K562 (cell line): ENCODE data around the gene SLC49A4. TPM values are rescaled to one million over a fixed set of nuclear protein-coding genes. Genes with fewer than 3 reads are reported as not detected.

Experiments used
- ETV1 ChIP-seq: fragments of 450-650 bp; conservative IDR thresholded peaks from 2 replicates; pipeline ENCODE4 v1.6.1; 2016; ENCODE audit warnings: missing genetic modification characterization, control low read depth, low read depth, missing compliant biosample characterization
- FOXK1 ChIP-seq: sonication (generic); formaldehyde crosslinking; IDR thresholded peaks from 2 replicates; pipeline ENCODE4 v1.8.0; 2022; ENCODE audit warnings: missing genetic modification reagents, mild to moderate bottlenecking, borderline replicate concordance
- HINFP ChIP-seq: fragments of 450-650 bp; conservative IDR thresholded peaks from 2 replicates; pipeline ENCODE4 v1.6.1; 2016; ENCODE audit warnings: missing genetic modification characterization, low read depth, mild to moderate bottlenecking, control low read depth, missing compliant biosample characterization
- HNRNPH1 ChIP-seq: fragments of 200-400 bp; formaldehyde crosslinking; optimal IDR thresholded peaks from 2 replicates; pipeline ENCODE3; 2017; ENCODE audit warnings: low read depth, mild to moderate bottlenecking, low read length, moderate library complexity
- HNRNPLL ChIP-seq: fragments of 200-400 bp; formaldehyde crosslinking; IDR thresholded peaks from 2 replicates; pipeline ENCODE4 v1.6.1; 2017; ENCODE audit warnings: low read length, low read depth, mild to moderate bottlenecking; ENCODE audit not compliant: poor library complexity, severe bottlenecking
- KAT8 ChIP-seq: fragments of 450-650 bp; IDR thresholded peaks from 2 replicates; pipeline ENCODE4 v1.6.1; 2016; ENCODE audit warnings: low read depth, mild to moderate bottlenecking
- MAZ ChIP-seq, 2 experiments: fragments of 450-650 bp in 1 of 2; sonication (generic) in 1 of 2; formaldehyde crosslinking; IDR thresholded peaks in 1 of 2; conservative IDR thresholded peaks in 1 of 2; 2 replicates each; pipeline versions ENCODE4 v1.4.0 to v1.5.0; 2020; ENCODE audit warnings: mild to moderate bottlenecking in 1 of 2, missing genetic modification reagents in 1 of 2
- NCOA2 ChIP-seq, 2 experiments: fragments of 450-650 bp; IDR thresholded peaks; 2 replicates each; pipeline ENCODE4 v1.6.1; 2018; ENCODE audit warnings: mild to moderate bottlenecking in 2 of 2, moderate library complexity in 1 of 2; ENCODE audit not compliant: partially characterized antibody in 2 of 2
- NFRKB ChIP-seq: fragments of 450-650 bp; IDR thresholded peaks from 2 replicates; pipeline ENCODE4 v1.6.1; 2016; ENCODE audit warnings: low read depth
- PHB ChIP-seq: fragments of 250-450 bp; sonication (Bioruptor Pico); IDR thresholded peaks from 2 replicates; pipeline ENCODE4 v1.5.0; 2021
- SRF ChIP-seq, 2 experiments: fragments of 250-450, 450-650 bp in 1 of 2; sonication (Bioruptor Pico) in 1 of 2; sonication (generic) in 1 of 2; formaldehyde crosslinking; IDR thresholded peaks; 2 replicates each; pipeline versions ENCODE4 v1.5.0 to v1.5.1; 2020 to 2022; ENCODE audit warnings: mild to moderate bottlenecking in 1 of 2, missing genetic modification reagents in 1 of 2
- TGIF2 ChIP-seq: sonication (generic); formaldehyde crosslinking; IDR thresholded peaks from 2 replicates; pipeline ENCODE4 v1.8.1; 2022; ENCODE audit warnings: mild to moderate bottlenecking, missing genetic modification reagents, moderate library complexity
- ZBTB11 ChIP-seq, 3 experiments: fragments of 200-800 bp in 1 of 3; fragments of 250-450 bp in 1 of 3; fragments of 450-650 bp in 1 of 3; sonication (Bioruptor Pico) in 1 of 3; sonication (Bioruptor generic) in 1 of 3; formaldehyde crosslinking in 1 of 3; IDR thresholded peaks; 2 replicates each; pipeline versions ENCODE4 v1.6.1 to v1.8.0; 2016 to 2022; ENCODE audit warnings: mild to moderate bottlenecking in 2 of 3, missing genetic modification characterization in 2 of 3, missing compliant biosample characterization in 1 of 3, moderate library complexity in 1 of 3
- ZNF41 ChIP-seq: fragments of 250-450 bp; sonication (Bioruptor Pico); conservative IDR thresholded peaks from 2 replicates; pipeline ENCODE4 v1.4.0; 2020; ENCODE audit warnings: mild to moderate bottlenecking
- ZNF561 ChIP-seq: fragments of 450-650 bp; formaldehyde crosslinking; conservative IDR thresholded peaks from 2 replicates; pipeline ENCODE4 v1.4.0; 2020; ENCODE audit warnings: mild to moderate bottlenecking, moderate library complexity
- ZNF766 ChIP-seq: fragments of 200-800 bp; sonication (Bioruptor generic); conservative IDR thresholded peaks from 2 replicates; pipeline ENCODE4 v1.6.1; 2016; ENCODE audit warnings: missing genetic modification characterization, missing compliant biosample characterization
- polyA plus RNA-seq, 8 experiments: library from polyadenylated mRNA; depleted of rRNA in 4 of 8; stranded (reverse) in 5 of 8; unstranded in 3 of 8; fragments of >200 nt; fragmentation: Nextera tagmentation in 2 of 8; fragmentation: Illumina TruSeq in 1 of 8; extraction: Ambion mirVana in 2 of 8; extraction: Trizol in 1 of 8; gene quantifications; 2 replicates each; pipeline versions ENCODE4 v1.2.1 to v1.2.3, GENCODE V29; 2011 to 2014; ENCODE audit warnings: inconsistent platforms in 1 of 8, missing spikeins in 1 of 8
- total RNA-seq, 7 experiments: library from RNA; depleted of rRNA in 6 of 7; stranded (reverse); fragments of >200 nt in 6 of 7; fragmentation: Illumina TruSeq in 2 of 7; extraction: Trizol in 2 of 7; gene quantifications; 2 replicates each; pipeline versions ENCODE4 v1.2.1 to v1.2.3, GENCODE V29; 2011 to 2021; ENCODE audit warnings: low replicate concordance in 1 of 7
- TF ChIP-seq, protein P1 (sequence below): fragments of 200-800 bp; sonication (Bioruptor generic); IDR thresholded peaks from 2 replicates; pipeline ENCODE4 v1.6.1; 2017; ENCODE audit warnings: missing genetic modification characterization, missing compliant biosample characterization
- TF ChIP-seq, protein P2 (sequence below): fragments of 250-450 bp; sonication (Bioruptor Pico); IDR thresholded peaks from 2 replicates; pipeline ENCODE4 v1.4.0; 2020; ENCODE audit warnings: mild to moderate bottlenecking, moderate library complexity

The SLC49A4 gene
- total and polyA plus RNA-seq, 9 of the 15 experiments (the other 6 are each of a cell fraction or from before 2014, with no cell fraction given) = 0.15 to 1.3 (median 0.83) TPM

DNA sequence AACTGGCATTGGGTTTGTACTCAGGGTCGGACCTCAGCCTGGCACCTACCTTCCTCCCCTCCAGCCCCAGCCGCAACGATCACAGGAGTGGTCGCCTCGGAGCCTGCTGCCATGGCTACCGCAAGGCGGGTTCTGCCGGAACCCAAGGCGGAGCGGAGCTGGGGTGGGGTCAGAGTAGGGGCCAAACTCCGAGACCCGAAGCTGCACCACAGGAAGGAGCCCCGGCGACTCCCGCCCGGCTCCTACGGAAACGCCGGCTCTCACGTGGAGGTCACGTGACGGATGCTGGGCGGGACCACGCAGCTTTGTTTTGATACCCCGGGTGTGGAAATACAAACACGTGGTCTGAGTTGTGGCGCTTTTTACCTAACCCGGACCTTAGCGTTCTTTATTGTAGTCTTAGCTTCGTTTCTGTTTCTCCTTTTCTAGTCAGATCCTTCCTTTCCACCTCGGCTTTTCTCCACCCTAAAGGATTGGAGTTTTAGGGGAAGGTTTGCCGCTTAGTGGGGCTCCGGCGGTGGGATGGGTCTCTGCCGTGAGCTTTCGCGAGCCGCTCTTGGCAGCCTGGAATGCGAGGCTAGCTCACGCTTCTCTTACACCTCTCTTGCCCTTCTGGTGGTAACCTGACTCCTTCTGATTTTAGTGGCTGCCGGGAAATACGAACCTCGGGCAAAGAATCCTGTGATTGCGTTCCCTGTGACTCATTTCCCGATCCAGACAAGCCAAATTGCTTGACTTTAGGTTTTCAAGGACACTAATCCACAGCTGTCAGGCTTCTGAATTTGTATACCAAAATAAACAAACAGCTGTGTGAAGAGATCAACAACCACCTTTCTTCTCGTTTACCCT is 1.1 kb upstream of the SLC49A4 start, which contains the start of gene HSPBAP1 (continued):
- TF ChIP-seq ZBTB11 (CRISPR knock-in tag; IDR thresholded peaks at IDR 0.05) (peak in 2 of 3 experiments; percentile 56 to 65; a peak in 3 of 6 replicates), HNRNPLL (peak; percentile 71), ZNF41 (CRISPR knock-in tag) (no peak), HINFP (no peak), HNRNPH1 (no peak), ZNF766 (CRISPR knock-in tag) (no peak), TGIF2 (CRISPR knock-in tag) (no peak), ZNF561 (CRISPR knock-in tag) (no peak), KAT8 (no peak), SRF (CRISPR knock-in tag; IDR thresholded peaks at IDR 0.05) (no peak), NCOA2 (IDR thresholded peaks at IDR 0.05; ENCODE audit: partially characterized antibody in 2 of 2) (no peak), PHB (CRISPR knock-in tag) (no peak), ETV1 (tag) (no peak; the same call in 1 of the 2 replicates), FOXK1 (CRISPR knock-in tag) (no peak), NFRKB (no peak), MAZ (CRISPR knock-in tag; conservative IDR thresholded peaks at IDR 0.05 in 1 of 2, IDR thresholded peaks at IDR 0.05 in 1 of 2) (peak in 1 of 2 experiments; percentile 43; a peak in 1 of 4 replicates)
- TF ChIP-seq, protein P1, sequence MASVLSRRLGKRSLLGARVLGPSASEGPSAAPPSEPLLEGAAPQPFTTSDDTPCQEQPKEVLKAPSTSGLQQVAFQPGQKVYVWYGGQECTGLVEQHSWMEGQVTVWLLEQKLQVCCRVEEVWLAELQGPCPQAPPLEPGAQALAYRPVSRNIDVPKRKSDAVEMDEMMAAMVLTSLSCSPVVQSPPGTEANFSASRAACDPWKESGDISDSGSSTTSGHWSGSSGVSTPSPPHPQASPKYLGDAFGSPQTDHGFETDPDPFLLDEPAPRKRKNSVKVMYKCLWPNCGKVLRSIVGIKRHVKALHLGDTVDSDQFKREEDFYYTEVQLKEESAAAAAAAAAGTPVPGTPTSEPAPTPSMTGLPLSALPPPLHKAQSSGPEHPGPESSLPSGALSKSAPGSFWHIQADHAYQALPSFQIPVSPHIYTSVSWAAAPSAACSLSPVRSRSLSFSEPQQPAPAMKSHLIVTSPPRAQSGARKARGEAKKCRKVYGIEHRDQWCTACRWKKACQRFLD (CRISPR knock-in tag) = peak; percentile 82
- TF ChIP-seq, protein P2, sequence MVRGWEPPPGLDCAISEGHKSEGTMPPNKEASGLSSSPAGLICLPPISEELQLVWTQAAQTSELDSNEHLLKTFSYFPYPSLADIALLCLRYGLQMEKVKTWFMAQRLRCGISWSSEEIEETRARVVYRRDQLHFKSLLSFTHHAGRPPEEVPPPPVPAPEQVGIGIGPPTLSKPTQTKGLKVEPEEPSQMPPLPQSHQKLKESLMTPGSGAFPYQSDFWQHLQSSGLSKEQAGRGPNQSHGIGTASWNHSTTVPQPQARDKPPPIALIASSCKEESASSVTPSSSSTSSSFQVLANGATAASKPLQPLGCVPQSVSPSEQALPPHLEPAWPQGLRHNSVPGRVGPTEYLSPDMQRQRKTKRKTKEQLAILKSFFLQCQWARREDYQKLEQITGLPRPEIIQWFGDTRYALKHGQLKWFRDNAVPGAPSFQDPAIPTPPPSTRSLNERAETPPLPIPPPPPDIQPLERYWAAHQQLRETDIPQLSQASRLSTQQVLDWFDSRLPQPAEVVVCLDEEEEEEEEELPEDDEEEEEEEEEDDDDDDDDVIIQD (CRISPR knock-in tag) = no peak
